H1 (cell line): Measurements from ENCODE around the gene MRPL55. TPM values are rescaled to one million over a fixed set of nuclear protein-coding genes. Genes with fewer than 3 reads are reported as not detected.

Experiments
- CTCF ChIA-PET: fragments of 300-600 bp; sonication (Branson Sonifier 250); formaldehyde crosslinking; loops from one replicate; lab custom pipeline; 2021; ENCODE audit not compliant: partially characterized antibody; lab: Charles Lee
- POLR2A ChIA-PET: fragments of 300-600 bp; sonication (Branson Sonifier 250); formaldehyde crosslinking; loops from one replicate; lab custom pipeline; 2021; ENCODE audit warnings: inconsistent platforms; ENCODE audit not compliant: partially characterized antibody; lab: Charles Lee
- DNase-seq, 2 experiments: peaks; one replicate each; pipeline versions ENCODE4 v3.0.0 to v3.0.0-alpha.2; 2010 to 2022; ENCODE audit warnings: low spot score in 2 of 2, low read depth in 1 of 2, mixed read lengths in 1 of 2
- FAIRE-seq: peaks from 2 replicates; lab custom pipeline; 2011; peaks lifted over from hg19 to GRCh38; lab: Jason Lieb, UNC
- H2AFZ ChIP-seq: 2 replicates; pipeline ENCODE4 v1.8.1; 2012; ENCODE audit warnings: low read length, inconsistent platforms
- H2AK5ac ChIP-seq: 2 replicates; pipeline ENCODE4 v1.6.1; 2013; ENCODE audit warnings: low read depth, low read length
- H2BK120ac ChIP-seq: replicated peaks from 2 replicates; pipeline ENCODE3; 2013; ENCODE audit warnings: low read depth, low read length, inconsistent platforms
- H2BK12ac ChIP-seq: 2 replicates; pipeline ENCODE4 v1.6.1; 2013; ENCODE audit warnings: low read depth, low read length
- H2BK15ac ChIP-seq: 2 replicates; pipeline ENCODE4 v1.6.1; 2013; ENCODE audit warnings: low read length
- H2BK20ac ChIP-seq: 2 replicates; pipeline ENCODE4 v1.6.1; 2013; ENCODE audit warnings: low read length
- H2BK5ac ChIP-seq: 2 replicates; pipeline ENCODE4 v1.6.1; 2013; ENCODE audit warnings: low read depth, low read length
- H3K14ac ChIP-seq: 2 replicates; pipeline ENCODE4 v1.6.1; 2013; ENCODE audit warnings: inconsistent platforms; ENCODE audit not compliant: insufficient read length
- H3K18ac ChIP-seq: 2 replicates; pipeline ENCODE4 v1.6.1; 2013; ENCODE audit warnings: low read length; ENCODE audit errors: extremely low read depth
- H3K23ac ChIP-seq: 2 replicates; pipeline ENCODE4 v1.6.1; 2013; ENCODE audit warnings: inconsistent platforms; ENCODE audit not compliant: insufficient read length
- H3K23me2 ChIP-seq: 2 replicates; pipeline ENCODE4 v1.6.1; 2013; ENCODE audit warnings: low read depth, low read length
- H3K27ac ChIP-seq: 2 replicates; pipeline ENCODE4 v1.6.1; 2011; ENCODE audit warnings: low read depth, low read length, inconsistent platforms
- H3K27me3 ChIP-seq, 4 experiments: replicated peaks in 1 of 4; 1 replicate in 1 of 4; 2 replicates in 3 of 4; pipeline versions ENCODE4 v1.6.1 to v1.8.1; 2011 to 2013; ENCODE audit warnings: low read length in 3 of 4, mild to moderate bottlenecking in 3 of 4, inconsistent platforms in 2 of 4, mixed read lengths in 2 of 4, moderate library complexity in 1 of 4; ENCODE audit not compliant: control insufficient read depth in 3 of 4, insufficient read depth in 3 of 4; ENCODE audit errors: extremely low read depth in 1 of 4
- H3K36me3 ChIP-seq, 4 experiments: 2 replicates each; pipeline versions ENCODE4 v1.6.1 to v1.8.1; 2011 to 2013; ENCODE audit warnings: mild to moderate bottlenecking in 4 of 4, low read length in 3 of 4, moderate library complexity in 2 of 4, control low read depth in 1 of 4, inconsistent platforms in 1 of 4; ENCODE audit not compliant: insufficient read depth in 4 of 4, control insufficient read depth in 2 of 4
- H3K4ac ChIP-seq: replicated peaks from 2 replicates; pipeline ENCODE3; 2013; ENCODE audit warnings: low read length, low read depth, mixed read lengths, inconsistent platforms; ENCODE audit not compliant: insufficient read length
- H3K4me1 ChIP-seq, 4 experiments: replicated peaks in 1 of 4; 1 replicate in 1 of 4; 2 replicates in 3 of 4; pipeline versions ENCODE4 v1.6.1 to v1.8.1; 2011 to 2013; ENCODE audit warnings: low read length in 3 of 4, inconsistent platforms in 2 of 4, mixed read lengths in 1 of 4; ENCODE audit not compliant: insufficient read depth in 4 of 4, control insufficient read depth in 3 of 4
- H3K4me2 ChIP-seq, 2 experiments: 2 replicates each; pipeline versions ENCODE4 v1.6.1 to v1.8.1; 2011 to 2013; ENCODE audit warnings: low read depth in 2 of 2, low read length in 2 of 2, control low read depth in 1 of 2, inconsistent platforms in 1 of 2, mild to moderate bottlenecking in 1 of 2; ENCODE audit not compliant: insufficient read depth in 1 of 2
- H3K4me3 ChIP-seq, 4 experiments: fragments of 200-600, 300-600 bp in 1 of 4; sonication (generic), shearing (Covaris generic), sonication (Bioruptor Twin) in 1 of 4; 2 replicates each; pipeline versions ENCODE4 v1.5.1 to v1.8.1; 2011 to 2016; ENCODE audit warnings: low read length in 4 of 4, low read depth in 3 of 4, control low read depth in 2 of 4, inconsistent platforms in 2 of 4, mild to moderate bottlenecking in 2 of 4, mixed read lengths in 1 of 4, moderate library complexity in 1 of 4; ENCODE audit not compliant: insufficient read depth in 2 of 4; ENCODE audit errors: extremely low read depth in 1 of 4
- H3K56ac ChIP-seq: replicated peaks from 2 replicates; pipeline ENCODE3; 2013; ENCODE audit warnings: low read depth, mild to moderate bottlenecking, mixed read lengths, low read length, inconsistent platforms; ENCODE audit not compliant: insufficient read length
- H3K79me1 ChIP-seq: 2 replicates; pipeline ENCODE4 v1.6.1; 2013; ENCODE audit warnings: low read depth, low read length, control low read depth
- H3K79me2 ChIP-seq, 2 experiments: 2 replicates each; pipeline versions ENCODE4 v1.6.1 to v1.8.1; 2012 to 2013; ENCODE audit warnings: low read length in 2 of 2, mild to moderate bottlenecking in 2 of 2, inconsistent platforms in 1 of 2; ENCODE audit not compliant: insufficient read depth in 2 of 2, control insufficient read depth in 1 of 2
- H3K9ac ChIP-seq, 4 experiments: replicated peaks in 1 of 4; 1 replicate in 1 of 4; 2 replicates in 3 of 4; pipeline versions ENCODE4 v1.6.1 to v1.8.1; 2011 to 2013; ENCODE audit warnings: low read depth in 3 of 4, low read length in 3 of 4, control low read depth in 2 of 4, mild to moderate bottlenecking in 2 of 4, moderate library complexity in 2 of 4, inconsistent platforms in 1 of 4; ENCODE audit errors: extremely low read depth in 1 of 4
- H3K9me3 ChIP-seq, 2 experiments: 2 replicates each; pipeline versions ENCODE4 v1.6.1 to v1.8.1; 2012 to 2013; ENCODE audit warnings: mild to moderate bottlenecking in 2 of 2, moderate library complexity in 2 of 2, control low read depth in 1 of 2, inconsistent platforms in 1 of 2, low read depth in 1 of 2, low read length in 1 of 2, mixed read lengths in 1 of 2; ENCODE audit not compliant: insufficient read depth in 2 of 2
- H4K20me1 ChIP-seq, 2 experiments: replicated peaks in 1 of 2; 2 replicates each; pipeline versions ENCODE3 to v1.8.1; 2011 to 2013; ENCODE audit warnings: inconsistent platforms in 2 of 2, low read length in 2 of 2, mild to moderate bottlenecking in 1 of 2; ENCODE audit not compliant: insufficient read depth in 2 of 2, control insufficient read depth in 1 of 2
- H4K5ac ChIP-seq: 2 replicates; pipeline ENCODE4 v1.6.1; 2013; ENCODE audit warnings: low read length, low read depth, mixed read lengths, inconsistent platforms; ENCODE audit not compliant: insufficient read length
- H4K8ac ChIP-seq: 2 replicates; pipeline ENCODE4 v1.8.0; 2013; ENCODE audit warnings: mild to moderate bottlenecking, moderate library complexity, low read length, inconsistent platforms; ENCODE audit not compliant: insufficient read depth; ENCODE audit errors: extremely low read depth
- H4K91ac ChIP-seq: replicated peaks from 2 replicates; pipeline ENCODE3; 2013; ENCODE audit warnings: low read length, mixed read lengths, inconsistent platforms; ENCODE audit not compliant: insufficient read length
- CREB1 ChIP-seq: IDR thresholded peaks from 2 replicates; pipeline ENCODE4 v1.6.1; 2012; ENCODE audit warnings: inconsistent platforms
- CTBP2 ChIP-seq: IDR thresholded peaks from 2 replicates; pipeline ENCODE4 v1.7.0; 2011; ENCODE audit warnings: borderline replicate concordance, mild to moderate bottlenecking, moderate library complexity, mixed read lengths, low read length; ENCODE audit not compliant: insufficient read depth, insufficient read length
- EZH2 ChIP-seq: fragments of 200-600 bp; sonication (generic); IDR thresholded peaks from 2 replicates; pipeline ENCODE4 v1.7.1; 2012; ENCODE audit warnings: low read depth, mild to moderate bottlenecking, moderate library complexity, low read length, inconsistent platforms; ENCODE audit not compliant: severe bottlenecking
- GABPA ChIP-seq: IDR thresholded peaks from 2 replicates; pipeline ENCODE4 v1.6.1; 2011; ENCODE audit warnings: mild to moderate bottlenecking, low read length, moderate library complexity, borderline replicate concordance; ENCODE audit not compliant: insufficient read depth
- KDM1A ChIP-seq: fragments of 200-600, 300-600 bp; sonication (generic); IDR thresholded peaks from 2 replicates; pipeline ENCODE4 v1.7.1; 2016; ENCODE audit warnings: mild to moderate bottlenecking, low read length, borderline replicate concordance
- KDM4A ChIP-seq: IDR thresholded peaks from one replicate; pipeline ENCODE4 v1.7.1; 2012; ENCODE audit warnings: low read depth, mild to moderate bottlenecking, moderate library complexity, low read length, inconsistent platforms; ENCODE audit not compliant: severe bottlenecking
- KDM5A ChIP-seq: fragments of 200-600 bp; IDR thresholded peaks from 2 replicates; pipeline ENCODE4 v1.7.1; 2012; ENCODE audit warnings: mild to moderate bottlenecking, low read length, inconsistent platforms, mixed read lengths
- MAX ChIP-seq: IDR thresholded peaks from 2 replicates; pipeline ENCODE4 v1.6.1; 2012; ENCODE audit warnings: inconsistent platforms
- POU5F1 ChIP-seq: IDR thresholded peaks from 2 replicates; pipeline ENCODE4 v1.6.1; 2011; ENCODE audit warnings: low read depth, mild to moderate bottlenecking, low read length, moderate library complexity
- RNF2 ChIP-seq: fragments of 200-900, 300-1000 bp; sonication (generic); IDR thresholded peaks from 2 replicates; pipeline ENCODE4 v1.7.1; 2016; ENCODE audit warnings: borderline replicate concordance, low read depth, mild to moderate bottlenecking, antibody characterized with exemption, low read length; ENCODE audit not compliant: poor library complexity, severe bottlenecking; ENCODE audit errors: missing control alignments
- SUZ12 ChIP-seq: fragments of 200-600 bp; sonication (generic); IDR thresholded peaks from 2 replicates; pipeline ENCODE4 v1.6.1; 2012; ENCODE audit warnings: mild to moderate bottlenecking, inconsistent platforms, low read length, moderate library complexity, mixed read lengths
- WGBS, 2 experiments: shearing (Covaris generic) in 1 of 2; methylation state at CpG; one replicate each; pipeline versions ENCODE4 v1.1.6 to v1.1.7; 2013 to 2015; ENCODE audit warnings: low lambda C conversion rate in 2 of 2, mixed read lengths in 2 of 2, inconsistent platforms in 1 of 2, low coverage in 1 of 2, missing lambda C conversion rate in 1 of 2; ENCODE audit not compliant: insufficient replicate concordance in 2 of 2, insufficient coverage in 1 of 2, insufficient read length in 1 of 2; ENCODE audit errors: extremely low coverage in 1 of 2, missing lambda C conversion rate in 1 of 2; 5-methylcytosine and 5-hydroxymethylcytosine counted together
- polyA plus RNA-seq, 7 experiments: library from polyadenylated mRNA; depleted of rRNA in 3 of 7; stranded (reverse) in 5 of 7; unstranded in 2 of 7; fragments of >200 nt in 5 of 7; fragments of 200-250 nt in 2 of 7; gene quantifications; 1 replicate in 5 of 7; 2 replicates in 1 of 7; 4 replicates in 1 of 7; pipeline versions ENCODE4 v1.2.1 to v1.2.3, GENCODE V29; 2011 to 2013; ENCODE audit warnings: missing spikeins in 2 of 7, mixed read lengths in 2 of 7
- total RNA-seq: library from RNA; stranded (reverse); fragmentation: NEBNext Ultra II Directional; extraction: Animal tissue kit (Norgen Biotek cat#: 25700); gene quantifications from 2 replicates; pipeline ENCODE4 v1.2.1, GENCODE V29; 2021

Gene MRPL55
- total and polyA plus RNA-seq, 2 of the 8 experiments (the other 6 are each of a cell fraction or from before 2014, with no cell fraction given): 59.0 to 244 TPM

GRCh38 chr1:228058949-228059633, 50.0 kb downstream of the MRPL55 start:
- H3K4me2 ChIP-seq: peak overlapping the region; percentile 65 to 94
- no peak overlapping the region for H2BK15ac ChIP-seq
- ChIA-PET POLR2A (interaction anchor here (1.0 to 2.1 kb wide), 5 partner anchors 10 to 398 kb away, joined by 3 to 5 read pairs (median 4); partner anchors contain the start of gene WNT3A), CTCF (interaction anchor here (0.7 to 14.1 kb wide), 5 partner anchors 14 to 57 kb away, joined by 3 to 197 read pairs (median 3); partner anchors contain the start of gene WNT3A)
- H2BK120ac ChIP-seq: no peak overlapping the region
- H4K5ac ChIP-seq: no peak overlapping the region
- DNase-seq: no peak
- H3K4me1 ChIP-seq: peaks cover 0 to 4% (median 2%) of the 10 kb centered on the region in 4 experiments; a peak in 3 of 7 replicates
- no peak overlapping the region for H2BK5ac ChIP-seq
- no peak overlapping the region for H3K14ac ChIP-seq
- H3K79me2 ChIP-seq: no peaks in the 10 kb centered on the region
- H3K23ac ChIP-seq: no peak overlapping the region
- H3K23me2 ChIP-seq: peaks cover 2% of the 10 kb centered on the region; the same call in 1 of the 2 replicates
- H4K20me1 ChIP-seq: no peaks in the 10 kb centered on the region
- H3K4ac ChIP-seq: no peak overlapping the region
- H3K9me3 ChIP-seq: no peaks in the 10 kb centered on the region
- H2BK12ac ChIP-seq: no peak overlapping the region
- no peaks in the 10 kb centered on the region for H3K36me3 ChIP-seq
- no peak overlapping the region for H2AK5ac ChIP-seq
- peaks cover 19 to 73% (median 62%) of the 10 kb centered on the region in 4 experiments for H3K27me3 ChIP-seq
- no peak overlapping the region for H3K9ac ChIP-seq
- peak overlapping the region; percentile 14 to 74 (median 26); a peak in 5 of 8 replicates for H3K4me3 ChIP-seq
- H2AFZ ChIP-seq: no peak overlapping the region
- H2BK20ac ChIP-seq: no peak overlapping the region
- WGBS, 2 experiments: 36% methylated on average over 33 of the region's 66 CpGs; no CpG with 5 or more reads in 1 of the 2 experiments
- FAIRE-seq: no peak
- no peak overlapping the region for H3K27ac ChIP-seq
- no peak overlapping the region for H4K91ac ChIP-seq
- no peaks in the 10 kb centered on the region for H3K79me1 ChIP-seq
- no peak overlapping the region for H3K56ac ChIP-seq
- no peak overlapping the region for H3K18ac ChIP-seq
- no peak overlapping the region; the same call in 1 of the 2 replicates for H4K8ac ChIP-seq
- no peak for TF ChIP-seq KDM1A
- TF ChIP-seq RNF2: no peak
- peak; percentile 78 for TF ChIP-seq KDM4A
- peak; percentile 41; the same call in 1 of the 2 replicates for TF ChIP-seq MAX
- peak; percentile 57; the same call in 1 of the 2 replicates for TF ChIP-seq CREB1
- no peak for TF ChIP-seq KDM5A
- TF ChIP-seq CTBP2: peak; percentile 34
- TF ChIP-seq GABPA: peak; percentile 44; the same call in 1 of the 2 replicates
- peak; percentile 74 for TF ChIP-seq EZH2
- peak; percentile 77 for TF ChIP-seq SUZ12
- no peak for TF ChIP-seq POU5F1
